Measurements from ENCODE around the gene SPON1. TPM values are rescaled to one million over a fixed set of nuclear protein-coding genes. Genes with fewer than 3 reads are reported as not detected.

Gene SPON1
- total RNA-seq, 1 experiment from 2014 or later, result 0.20 TPM

- Histone ChIP-seq H3K14ac (ENCODE audit: insufficient read depth, low read length) (no peak overlapping the region), H3K27ac (ENCODE audit: insufficient read length, low read depth, low read length) (no peak overlapping the region), H2AFZ (ENCODE audit: low read length) (no peak overlapping the region), H3K79me2 (ENCODE audit: insufficient read depth, low read length) (no peaks in the 10 kb centered on the region), H3K4ac (ENCODE audit: low read depth, low read length) (no peak overlapping the region), H3K9ac (ENCODE audit: extremely low read depth, insufficient read length, low read length) (no peak overlapping the region), H2AK5ac (ENCODE audit: insufficient read length, low read length) (no peak overlapping the region), H3K4me1 (ENCODE audit: insufficient read depth, low read length) (no peaks in the 10 kb centered on the region), H2BK5ac (ENCODE audit: insufficient read length, low read length) (no peak overlapping the region), H3K18ac (ENCODE audit: insufficient read length, low read depth, low read length) (no peak overlapping the region), H3K79me1 (ENCODE audit: insufficient read depth, low read depth, low read length, poor library complexity, severe bottlenecking) (no peaks in the 10 kb centered on the region), H4K20me1 (ENCODE audit: control insufficient read depth, insufficient read depth, insufficient read length) (no peaks in the 10 kb centered on the region), H3T11ph (ENCODE audit: low read length) (no peak overlapping the region), H3K23ac (ENCODE audit: insufficient read length, low read depth, low read length) (no peak overlapping the region), H4K8ac (replicated peaks; ENCODE audit: insufficient read length, low read depth, low read length) (no peak overlapping the region), H2BK120ac (ENCODE audit: low read depth, low read length, poor library complexity, severe bottlenecking) (no peak overlapping the region), H4K5ac (ENCODE audit: insufficient read length, low read depth, low read length) (no peak overlapping the region), H3K27me3 (ENCODE audit: insufficient read depth, low read length) (no peaks in the 10 kb centered on the region), H2BK15ac (ENCODE audit: low read depth, low read length) (no peak overlapping the region), H4K91ac (ENCODE audit: insufficient read length, low read depth, low read length) (no peak overlapping the region), H2BK12ac (ENCODE audit: insufficient read length, low read depth, low read length) (no peak overlapping the region), H3K4me2 (ENCODE audit: insufficient read depth, insufficient read length, low read length) (no peak overlapping the region), H3K9me3 (ENCODE audit: control insufficient read depth, low read depth, low read length) (no peaks in the 10 kb centered on the region), H2BK20ac (ENCODE audit: low read depth, low read length, poor library complexity, severe bottlenecking) (no peak overlapping the region), H3K56ac (ENCODE audit: insufficient read length, low read depth, low read length) (no peak overlapping the region), H3K23me2 (ENCODE audit: insufficient read length, low read depth, low read length, poor library complexity, severe bottlenecking) (no peaks in the 10 kb centered on the region)
- DNase-seq, result no peak
- Mint-ChIP-seq H3K27me3 (ENCODE audit: low read depth) (peaks cover 8% of the 10 kb centered on the region; the same call in 1 of the 2 replicates), H3K9me3 (no peaks in the 10 kb centered on the region), H3K4me1 (peaks cover 0 to 8% of the 10 kb centered on the region in 2 experiments; a peak in 3 of 4 replicates), H3K27ac (no peak overlapping the region), H3K36me3 (ENCODE audit: insufficient read depth in 1 of 3, low read depth in 3 of 3) (no peaks in the 10 kb centered on the region), H3K4me3 (no peak overlapping the region)
- no peak for TF ChIP-seq CTCF (conservative IDR thresholded peaks at IDR 0.05)
- WGBS (ENCODE audit: extremely low coverage, insufficient read length, low lambda C conversion rate), result no CpG with 5 or more reads among the region's 3 CpGs
Observed at GRCh38 chr11:14044916-14045315, 82.4 kb downstream of the SPON1 start.

Measured in H9 (cell line).